H1 (cell line): Measurements from ENCODE around the gene DNAJB13. TPM values are rescaled to one million over a fixed set of nuclear protein-coding genes. Genes with fewer than 3 reads are reported as not detected.

Experiments used
- MAFK ChIP-seq: IDR thresholded peaks from 2 replicates; pipeline ENCODE4 v1.6.1; 2012; ENCODE audit warnings: low read depth, mild to moderate bottlenecking, improper control_type of control experiment, low read length
- POLR2AphosphoS5 ChIP-seq: IDR thresholded peaks from 2 replicates; pipeline ENCODE4 v1.6.1; 2011; ENCODE audit warnings: low read depth, low read length
- RXRA ChIP-seq: IDR thresholded peaks from 2 replicates; pipeline ENCODE4 v1.6.1; 2011; ENCODE audit warnings: low read depth, mild to moderate bottlenecking, low read length, moderate library complexity; ENCODE audit not compliant: insufficient read depth
- SIX5 ChIP-seq: IDR thresholded peaks from 2 replicates; pipeline ENCODE4 v1.6.1; 2011; ENCODE audit warnings: mild to moderate bottlenecking, low read depth, low read length
- TAF1 ChIP-seq: IDR thresholded peaks from 2 replicates; pipeline ENCODE4 v1.6.1; 2011; ENCODE audit warnings: mild to moderate bottlenecking, low read depth, low read length
- TAF7 ChIP-seq: optimal IDR thresholded peaks from 2 replicates; pipeline ENCODE3; 2011; ENCODE audit warnings: low read depth, mild to moderate bottlenecking, inconsistent platforms, low read length, moderate library complexity, borderline replicate concordance
- TEAD4 ChIP-seq: IDR thresholded peaks from 2 replicates; pipeline ENCODE4 v1.6.1; 2012; ENCODE audit warnings: low read depth, low read length, inconsistent platforms, mixed read lengths
- YY1 ChIP-seq: IDR thresholded peaks from 2 replicates; pipeline ENCODE4 v1.6.1; 2011; ENCODE audit warnings: low read depth, mild to moderate bottlenecking, low read length
- polyA plus RNA-seq, 7 experiments: library from polyadenylated mRNA; depleted of rRNA in 3 of 7; stranded (reverse) in 5 of 7; unstranded in 2 of 7; fragments of >200 nt in 5 of 7; fragments of 200-250 nt in 2 of 7; gene quantifications; 1 replicate in 5 of 7; 2 replicates in 1 of 7; 4 replicates in 1 of 7; pipeline versions ENCODE4 v1.2.1 to v1.2.3, GENCODE V29; 2011 to 2013; ENCODE audit warnings: missing spikeins in 2 of 7, mixed read lengths in 2 of 7
- total RNA-seq: library from RNA; stranded (reverse); fragmentation: NEBNext Ultra II Directional; extraction: Animal tissue kit (Norgen Biotek cat#: 25700); gene quantifications from 2 replicates; pipeline ENCODE4 v1.2.1, GENCODE V29; 2021

Gene DNAJB13
- total and polyA plus RNA-seq, 2 of the 8 experiments (the other 6 are each of a cell fraction or from before 2014, with no cell fraction given): 0.27 TPM; not detected in 1

DNA sequence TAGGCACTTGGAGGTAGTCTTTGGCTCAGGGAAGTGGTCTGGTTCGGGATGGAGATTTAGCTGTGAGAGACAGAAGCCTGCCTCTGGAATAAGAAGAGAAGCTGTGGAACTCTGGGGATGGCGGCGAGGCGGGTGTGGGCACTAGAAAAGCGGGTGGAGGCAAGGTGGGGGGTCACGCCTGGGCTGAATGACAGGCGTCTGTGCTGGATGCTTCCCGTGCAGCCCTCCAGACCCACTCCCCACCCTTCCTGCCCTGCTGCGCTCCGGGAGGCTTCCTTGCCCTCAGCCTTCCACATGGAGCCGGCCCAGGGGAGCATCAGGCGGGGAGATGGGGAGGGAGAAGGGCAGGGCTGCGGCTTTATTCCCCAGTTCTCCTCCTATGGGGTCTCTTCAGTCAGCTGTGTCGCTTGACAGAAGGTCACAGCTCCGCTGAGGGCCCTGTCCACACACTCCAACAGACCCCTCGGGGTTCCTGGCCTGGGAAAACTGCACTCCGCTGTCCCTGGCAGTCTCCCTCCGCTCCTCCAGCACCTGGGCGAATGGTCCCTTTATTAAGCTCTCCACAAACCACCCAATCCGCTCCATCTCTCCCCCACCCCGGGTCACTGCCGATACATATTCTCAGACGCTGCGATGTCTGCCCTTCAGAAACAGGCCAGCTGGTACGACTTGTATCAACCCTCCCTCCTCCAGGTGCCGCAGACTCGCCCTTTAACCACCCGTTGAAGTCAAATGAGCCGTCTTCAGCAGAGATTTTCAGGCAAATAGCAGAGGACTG lies 6.2 kb downstream of the DNAJB13 start (continued):
- TF ChIP-seq TAF1 (no peak), TAF7 (no peak), POLR2AphosphoS5 (no peak), YY1 (no peak), RXRA (no peak), SIX5 (no peak), MAFK (no peak), TEAD4 (no peak)
